BJ (cell line): ENCODE results near the gene ZMYND8. TPM values are rescaled to one million over a fixed set of nuclear protein-coding genes. Genes with fewer than 3 reads are reported as not detected.
"Not testable (repeated sequence)": the region's sequence is repeated elsewhere in the genome, so short reads cannot be mapped to it uniquely, and the experiment has no call there.

ENCODE experiments used
- CTCF ChIA-PET: fragments of 350-600 bp; formaldehyde crosslinking; extraction: SDS; loops from one replicate; lab custom pipeline; 2021; ENCODE audit warnings: antibody characterized with exemption, inconsistent platforms; lab: Yijun Ruan, JAX
- POLR2A ChIA-PET: fragments of 300-600 bp; sonication (Branson Sonifier 250); formaldehyde crosslinking; extraction: SDS; loops from one replicate; lab custom pipeline; 2021; ENCODE audit warnings: antibody characterized with exemption; lab: Charles Lee
- DNase-seq: peaks from one replicate; pipeline ENCODE4 v3.0.0-alpha.2; 2011; ENCODE audit warnings: low read depth
- H3K27me3 ChIP-seq: 2 replicates; pipeline ENCODE4 v1.6.0; 2011; ENCODE audit warnings: low read length; ENCODE audit not compliant: control insufficient read depth, insufficient read depth
- H3K36me3 ChIP-seq: 2 replicates; pipeline ENCODE4 v1.5.1; 2011; ENCODE audit warnings: low read length; ENCODE audit not compliant: control insufficient read depth, insufficient read depth
- H3K4me3 ChIP-seq: 2 replicates; pipeline ENCODE4 v1.5.1; 2011; ENCODE audit warnings: low read depth, mild to moderate bottlenecking, control low read depth, low read length
- polyA plus RNA-seq: library from polyadenylated mRNA; depleted of rRNA; stranded (reverse); fragments of >200 nt; gene quantifications from 2 replicates; pipeline ENCODE4 v1.2.3, GENCODE V29; 2011
- TF ChIP-seq, protein P1 (sequence below): IDR thresholded peaks from 2 replicates; pipeline ENCODE4 v1.5.1; 2011; ENCODE audit warnings: low read depth, mild to moderate bottlenecking, control low read depth, inconsistent platforms, low read length, moderate library complexity; ENCODE audit not compliant: insufficient read depth

Gene ZMYND8
- polyA plus RNA-seq, 1 experiment: 12.7 TPM

DNA sequence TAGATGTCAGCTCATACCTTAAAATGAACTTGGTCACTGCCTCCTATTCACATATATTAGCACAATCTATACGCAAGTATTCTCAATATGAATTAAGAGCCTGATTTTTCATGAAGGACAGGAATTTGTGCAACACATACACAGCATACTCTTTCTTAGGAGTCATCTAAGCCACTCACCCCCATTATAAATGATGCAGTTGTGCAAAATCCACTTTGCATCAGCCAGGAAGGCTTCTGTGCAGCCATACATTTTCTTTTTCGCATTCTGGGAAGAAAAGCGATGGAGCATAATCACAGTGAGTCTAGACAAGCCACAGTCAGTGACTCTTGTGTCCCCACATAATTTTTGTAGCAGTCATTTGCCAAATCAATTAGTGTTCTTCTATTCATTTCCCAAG lies 66.5 kb downstream of the ZMYND8 start:
- POLR2A ChIA-PET: no interaction called here
- DNase-seq: no peak
- H3K27me3 ChIP-seq: no peaks in the 10 kb centered on the region
- H3K4me3 ChIP-seq: no peak overlapping the region
- peaks cover 18% of the 10 kb centered on the region for H3K36me3 ChIP-seq
- CTCF ChIA-PET: interaction anchor here (0.8 kb wide), 1 partner anchor 94 kb away, joined by 3 read pairs; no protein-coding TSS in a partner anchor
- TF ChIP-seq, protein P1, sequence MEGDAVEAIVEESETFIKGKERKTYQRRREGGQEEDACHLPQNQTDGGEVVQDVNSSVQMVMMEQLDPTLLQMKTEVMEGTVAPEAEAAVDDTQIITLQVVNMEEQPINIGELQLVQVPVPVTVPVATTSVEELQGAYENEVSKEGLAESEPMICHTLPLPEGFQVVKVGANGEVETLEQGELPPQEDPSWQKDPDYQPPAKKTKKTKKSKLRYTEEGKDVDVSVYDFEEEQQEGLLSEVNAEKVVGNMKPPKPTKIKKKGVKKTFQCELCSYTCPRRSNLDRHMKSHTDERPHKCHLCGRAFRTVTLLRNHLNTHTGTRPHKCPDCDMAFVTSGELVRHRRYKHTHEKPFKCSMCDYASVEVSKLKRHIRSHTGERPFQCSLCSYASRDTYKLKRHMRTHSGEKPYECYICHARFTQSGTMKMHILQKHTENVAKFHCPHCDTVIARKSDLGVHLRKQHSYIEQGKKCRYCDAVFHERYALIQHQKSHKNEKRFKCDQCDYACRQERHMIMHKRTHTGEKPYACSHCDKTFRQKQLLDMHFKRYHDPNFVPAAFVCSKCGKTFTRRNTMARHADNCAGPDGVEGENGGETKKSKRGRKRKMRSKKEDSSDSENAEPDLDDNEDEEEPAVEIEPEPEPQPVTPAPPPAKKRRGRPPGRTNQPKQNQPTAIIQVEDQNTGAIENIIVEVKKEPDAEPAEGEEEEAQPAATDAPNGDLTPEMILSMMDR: no peak

DNA sequence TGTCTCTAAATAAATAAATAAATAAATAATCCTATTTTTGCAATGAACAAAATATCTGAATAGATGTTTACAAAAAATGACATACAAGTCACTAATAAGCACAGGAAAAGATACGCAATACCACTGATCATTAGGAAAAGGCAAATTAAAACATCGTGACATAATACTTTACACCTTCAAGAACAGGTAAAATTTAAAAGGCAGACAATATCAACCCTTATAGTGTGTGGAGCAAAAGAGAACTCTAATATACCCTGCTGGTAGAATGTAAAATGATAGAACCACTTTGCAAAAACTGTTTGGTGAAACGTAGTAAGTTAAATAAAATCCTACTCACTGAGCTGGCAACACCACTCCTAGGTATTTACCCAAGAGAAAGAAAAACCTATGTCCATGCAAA lies 67.4 kb downstream of the ZMYND8 start:
- H3K36me3 ChIP-seq: peaks cover 19% of the 10 kb centered on the region
- no peaks in the 10 kb centered on the region for H3K27me3 ChIP-seq
- TF ChIP-seq, protein P1: no peak
- CTCF ChIA-PET: interaction anchor here (0.6 to 0.8 kb wide), 2 partner anchors 59 to 95 kb away, joined by 3 read pairs; no protein-coding TSS in a partner anchor
- H3K4me3 ChIP-seq: no peak overlapping the region
- POLR2A ChIA-PET: no interaction called here
- DNase-seq: no peak

DNA sequence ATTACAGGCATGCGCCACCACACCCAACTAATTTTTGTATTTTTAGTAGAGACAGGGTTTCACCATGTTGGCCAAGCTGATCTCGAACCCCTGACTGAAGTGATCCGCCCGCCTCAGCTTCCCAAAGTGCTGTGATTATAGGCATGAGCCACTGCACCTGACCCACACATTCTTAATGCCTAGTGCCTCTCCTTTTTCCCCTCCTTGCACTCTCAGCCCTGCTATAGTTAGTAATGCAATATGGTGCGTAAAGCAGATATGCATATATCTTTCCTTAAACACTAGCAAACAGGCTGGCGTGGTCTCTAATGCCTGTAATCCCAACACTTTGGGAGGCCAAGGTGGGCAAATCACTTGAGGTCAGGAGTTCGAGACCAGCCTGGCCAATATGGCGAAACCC lies 68.0 kb downstream of the ZMYND8 start:
- POLR2A ChIA-PET, H3K4me3 ChIP-seq, H3K27me3 ChIP-seq, DNase-seq: not testable (repeated sequence)
- CTCF ChIA-PET: interaction anchor here (1.2 kb wide), 1 partner anchor 95 kb away, joined by 3 read pairs; no protein-coding TSS in a partner anchor
- peaks cover 17% of the 10 kb centered on the region for H3K36me3 ChIP-seq

DNA sequence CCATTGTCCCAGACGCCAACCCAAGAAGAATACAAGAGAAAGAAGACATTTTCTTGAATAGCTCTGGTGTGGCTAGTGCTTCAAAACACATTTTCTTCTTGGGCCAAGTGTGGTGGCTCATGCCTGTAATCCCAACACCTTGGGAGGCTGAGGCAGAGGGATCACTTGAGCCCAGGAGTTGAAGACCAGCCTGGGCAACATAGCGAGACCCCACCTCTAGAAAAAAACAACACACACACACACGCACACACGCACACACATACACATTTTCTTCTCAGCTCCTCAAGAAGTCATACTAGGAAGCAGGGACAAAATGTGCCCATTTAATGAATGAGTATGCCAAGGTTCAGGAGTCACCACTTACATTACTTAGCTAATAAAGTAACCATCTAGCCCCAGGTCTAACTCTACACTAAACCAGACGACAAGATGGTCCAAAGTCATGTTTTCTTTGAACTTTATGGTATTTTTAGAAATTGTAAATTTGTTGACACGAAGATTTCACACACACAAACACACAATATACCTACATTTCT lies 68.8 kb downstream of the ZMYND8 start:
- TF ChIP-seq, protein P1: no peak
- POLR2A ChIA-PET: no interaction called here
- CTCF ChIA-PET: interaction anchor here (0.9 to 1.2 kb wide), 2 partner anchors 14 to 96 kb away, joined by 3 read pairs; no protein-coding TSS in a partner anchor

DNA sequence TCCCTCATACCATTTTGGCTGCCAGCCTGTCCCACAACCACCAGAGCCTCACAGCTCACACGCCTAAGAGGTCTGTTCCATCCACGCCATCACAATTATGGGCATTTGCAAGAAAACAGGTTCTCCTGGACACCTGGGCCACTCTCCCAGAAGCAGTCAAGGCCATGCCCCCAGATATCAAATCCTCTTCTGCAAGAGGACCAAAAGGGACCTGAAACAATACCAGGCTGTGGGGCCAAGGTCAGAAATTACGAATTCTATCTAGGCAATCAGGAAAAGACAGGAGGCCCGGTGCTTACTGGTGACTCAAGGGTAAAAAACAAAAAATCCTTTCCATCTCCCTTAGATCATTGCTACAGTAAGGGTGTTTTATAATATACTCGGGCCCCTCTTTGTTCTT lies 69.8 kb downstream of the ZMYND8 start:
- no peak for DNase-seq
- Histone ChIP-seq H3K4me3 (no peak overlapping the region), H3K36me3 (peaks cover 16% of the 10 kb centered on the region), H3K27me3 (no peaks in the 10 kb centered on the region)
- TF ChIP-seq, protein P1: no peak
- CTCF ChIA-PET: interaction anchor here (0.9 kb wide), 1 partner anchor 13 kb away, joined by 3 read pairs; no protein-coding TSS in a partner anchor
- POLR2A ChIA-PET: no interaction called here

More for the DNA sequence above, 68.8 kb downstream of the ZMYND8 start:
- Histone ChIP-seq H3K36me3 (peaks cover 15% of the 10 kb centered on the region), H3K27me3 (no peaks in the 10 kb centered on the region), H3K4me3 (no peak overlapping the region)
- no peak for DNase-seq
